Frontal cortex (tissue), 4 donors: ENCODE data around the gene CRYBA2. TPM values are rescaled to one million over a fixed set of nuclear protein-coding genes. Genes with fewer than 3 reads are reported as not detected.
A peak's percentile ranks its signal among the peaks of the same experiment; 100 is the strongest.

Experiments used
- DNase-seq, 2 donors: peaks; one replicate each; pipeline ENCODE4 v3.0.0; 2012; ENCODE audit warnings: low spot score in 2 of 2
- FAIRE-seq: peaks from 2 replicates; lab custom pipeline; 2012; peaks lifted over from hg19 to GRCh38; lab: Jason Lieb, UNC
- total RNA-seq: library from RNA; depleted of rRNA; stranded (reverse); fragments of >200 nt; gene quantifications from one replicate; pipeline ENCODE4 v1.2.3, GENCODE V29; 2014
- donor health status: control.
- donor health status: control.
- donor health status: control.

Gene CRYBA2
- total RNA-seq, 1 donor from 2014 or later, result not detected

DNA sequence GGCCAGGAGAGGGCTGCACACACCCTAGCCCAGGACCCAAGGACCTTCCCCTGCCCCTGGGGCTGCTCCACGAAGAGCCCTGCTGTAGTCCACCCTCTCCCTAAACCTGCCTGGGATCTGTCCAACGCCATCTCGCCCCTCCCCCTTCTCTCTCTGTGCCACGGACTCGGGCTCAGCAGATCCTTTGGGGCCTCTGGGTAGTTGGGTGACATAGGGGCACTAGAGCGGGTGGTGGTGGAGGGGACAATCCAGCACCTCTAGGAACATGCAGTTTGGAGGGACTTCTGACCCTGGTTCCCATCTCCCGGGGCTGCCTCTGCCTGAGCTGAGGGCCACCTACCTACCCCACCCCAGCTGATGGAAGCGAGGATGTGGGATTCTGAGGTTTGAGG, 7.3 kb upstream of the CRYBA2 start:
- FAIRE-seq (no peak), DNase-seq (no peak)

- DNase-seq (no peak), FAIRE-seq (no peak)
These were observed 6.8 kb upstream of the CRYBA2 start for GRCh38 chr2:218999881-219000568.

- FAIRE-seq (no peak), DNase-seq (no peak)
These were observed 6.0 kb upstream of the CRYBA2 start for GRCh38 chr2:218999021-218999880.

- DNase-seq, result no peak
- FAIRE-seq, result no peak
These were observed 5.3 kb upstream of the CRYBA2 start for GRCh38 chr2:218998414-218999002.

DNA sequence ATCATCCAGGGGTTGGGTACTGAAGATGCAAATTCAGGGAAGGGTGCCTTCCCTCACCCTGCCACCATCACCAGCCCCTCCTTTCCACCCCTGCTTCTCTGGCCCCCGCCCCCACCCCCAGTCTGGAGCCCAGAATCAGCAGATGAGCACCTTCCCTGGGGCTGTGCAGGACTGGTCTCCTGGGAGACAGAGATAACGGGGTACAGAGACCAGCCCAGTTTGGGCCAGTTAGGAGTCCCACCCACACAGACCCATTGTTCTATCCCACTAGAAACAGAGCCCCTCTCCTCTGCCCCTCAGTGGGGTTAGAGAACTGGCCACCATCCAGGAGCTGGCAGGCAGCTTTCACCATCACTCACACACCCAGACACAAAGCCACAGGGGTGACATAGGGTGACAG, 4.5 kb upstream of the CRYBA2 start:
- FAIRE-seq, result no peak
- DNase-seq, result no peak

DNA sequence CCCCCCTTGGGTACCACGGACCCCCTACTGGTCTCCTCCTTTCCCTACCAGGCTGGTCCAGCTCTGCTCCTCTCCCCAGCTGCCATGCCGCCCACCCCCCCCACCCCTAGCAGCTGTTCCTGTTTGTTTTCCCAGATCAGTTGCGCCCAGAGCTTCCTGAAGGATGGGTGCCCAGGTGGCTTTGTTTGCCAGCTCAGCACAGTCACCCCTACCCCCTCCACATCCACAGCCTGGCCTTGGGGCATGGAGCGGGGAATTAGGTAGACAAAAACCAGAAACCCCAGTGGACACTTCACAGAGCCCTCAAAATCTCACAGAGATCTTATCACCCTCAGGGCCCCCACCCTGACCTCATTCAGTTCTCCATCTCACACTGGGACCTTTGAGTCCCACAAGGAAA, 3.7 kb upstream of the CRYBA2 start:
- FAIRE-seq (no peak), DNase-seq (no peak)

DNA sequence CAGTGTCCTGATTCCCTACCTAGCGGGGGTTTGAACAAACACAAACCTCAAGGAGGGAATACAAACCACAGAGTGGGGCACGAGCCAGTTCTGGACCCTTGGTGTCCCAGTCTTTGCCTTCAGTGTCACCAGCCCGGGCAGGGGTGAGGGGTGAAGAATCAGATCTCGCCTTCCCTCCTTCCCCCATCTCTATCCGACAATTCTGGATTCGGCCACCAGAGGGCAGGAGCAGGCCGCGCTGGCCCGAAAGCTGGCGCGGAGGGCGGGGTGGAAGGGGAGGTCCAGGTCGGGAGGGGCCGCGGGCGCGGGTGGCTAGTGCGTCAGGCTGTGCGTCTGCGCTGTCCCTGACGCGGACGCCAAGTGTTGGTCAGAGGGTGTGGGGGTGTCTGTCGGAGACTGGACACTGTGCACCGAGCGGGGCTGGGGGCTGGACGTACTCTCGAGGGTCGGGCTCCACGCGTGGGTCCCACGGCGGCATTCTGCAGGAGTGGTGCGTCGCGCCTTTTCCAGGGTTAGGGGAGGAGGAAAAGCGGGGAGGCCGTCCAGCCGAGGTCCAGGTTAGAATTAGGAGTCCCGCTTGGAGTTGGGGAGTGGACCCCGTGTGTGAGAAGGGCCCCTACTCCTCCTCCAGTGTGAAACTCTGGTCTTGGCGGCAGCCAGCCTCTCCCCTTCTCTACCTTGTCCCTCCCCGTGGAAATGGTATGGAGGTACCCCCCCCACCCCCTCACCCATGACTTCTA, 2.9 kb upstream of the CRYBA2 start:
- DNase-seq, result peak; percentile 95 to 99
- FAIRE-seq, result no peak

GRCh38 chr2:218995561-218995960, 2.3 kb upstream of the CRYBA2 start:
- FAIRE-seq (no peak), DNase-seq (no peak)

DNA sequence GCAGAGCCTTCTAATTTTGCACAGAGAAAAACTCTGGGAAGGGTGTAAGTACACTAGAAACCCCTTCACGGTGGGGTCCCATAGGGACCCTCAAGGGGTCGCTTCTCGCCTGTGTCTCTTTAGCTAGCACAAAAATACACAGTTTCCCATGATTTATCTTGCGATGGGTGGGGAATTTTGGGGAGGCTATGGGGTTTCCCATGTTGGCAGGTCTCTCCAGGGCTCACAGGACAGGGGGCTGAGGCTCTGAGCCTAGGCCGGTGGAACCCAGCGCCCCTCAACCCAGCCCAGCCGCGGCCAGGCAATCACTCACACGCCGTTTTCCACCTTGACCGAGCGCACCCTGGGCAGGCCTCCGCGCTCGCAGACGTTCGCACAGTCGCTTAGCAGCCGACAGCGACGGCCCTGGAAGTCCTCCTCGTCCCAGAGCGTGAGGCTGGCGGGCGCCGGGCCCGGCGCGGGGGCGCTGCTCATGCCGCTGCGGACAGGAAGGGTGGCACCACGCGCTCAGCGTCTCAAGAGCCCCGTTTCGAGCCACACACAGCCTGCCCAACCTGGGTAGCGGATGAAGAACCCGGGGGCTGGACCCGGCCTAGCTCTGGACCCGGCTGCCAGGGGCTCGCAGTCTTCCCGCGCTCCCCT, 398 bp downstream of the CRYBA2 start:
- FAIRE-seq (no peak), DNase-seq (peak in 1 of 2 donors; percentile 24)

GRCh38 chr2:218992196-218992595, 1.0 kb downstream of the CRYBA2 start:
- DNase-seq (peak in 1 of 2 donors; percentile 17), FAIRE-seq (no peak)

DNA sequence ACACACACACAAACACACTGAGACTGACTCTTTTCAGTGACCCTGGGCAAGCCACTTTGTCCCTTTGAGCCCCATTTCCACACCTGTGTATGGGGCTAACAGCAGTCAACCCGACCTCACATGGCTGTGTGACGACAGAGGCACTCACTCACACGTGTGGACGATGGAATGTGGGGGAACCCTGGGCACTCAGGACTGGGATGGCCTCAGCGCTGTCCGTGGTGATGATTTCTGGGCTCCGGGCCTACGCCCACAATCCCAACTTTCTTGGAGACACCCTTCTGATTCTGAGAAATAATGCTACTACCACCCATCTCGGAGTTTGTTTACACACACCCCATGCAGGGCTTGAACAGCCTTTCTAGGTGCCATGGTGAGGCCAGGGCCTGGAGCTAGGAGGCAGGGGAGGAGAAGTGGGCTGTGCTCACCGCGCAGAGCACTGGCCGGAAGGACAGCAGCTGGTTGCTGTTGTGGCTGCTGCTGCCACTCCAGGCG, 1.5 kb downstream of the CRYBA2 start:
- FAIRE-seq, result no peak
- peak in 1 of 2 donors; percentile 23 for DNase-seq

- no peak for DNase-seq
- no peak for FAIRE-seq
These were observed 2.6 kb downstream of the CRYBA2 start for GRCh38 chr2:218990612-218991011.

GRCh38 chr2:218990052-218990451, 3.2 kb downstream of the CRYBA2 start:
- FAIRE-seq (no peak), DNase-seq (no peak)

DNA sequence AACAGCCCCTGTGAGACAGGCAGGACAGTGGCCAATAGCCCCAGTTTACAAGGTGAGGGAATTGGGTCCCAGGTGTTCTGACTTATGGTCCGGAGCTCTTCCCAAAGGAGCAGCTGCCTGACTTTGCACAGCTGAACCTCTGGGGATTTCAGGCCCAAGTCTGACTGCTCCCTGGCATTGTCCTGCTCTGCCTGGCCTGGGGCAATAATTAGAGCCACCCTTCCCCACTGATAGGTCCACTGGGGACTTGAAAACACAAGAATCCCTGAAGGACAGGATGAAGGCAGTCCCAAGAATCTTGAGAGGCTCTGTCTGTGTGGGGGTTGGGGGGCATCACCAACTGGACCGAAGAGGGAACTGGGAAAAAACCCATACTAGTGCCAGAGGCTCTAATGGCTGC, 4.6 kb downstream of the CRYBA2 start:
- FAIRE-seq (no peak), DNase-seq (no peak)

DNA sequence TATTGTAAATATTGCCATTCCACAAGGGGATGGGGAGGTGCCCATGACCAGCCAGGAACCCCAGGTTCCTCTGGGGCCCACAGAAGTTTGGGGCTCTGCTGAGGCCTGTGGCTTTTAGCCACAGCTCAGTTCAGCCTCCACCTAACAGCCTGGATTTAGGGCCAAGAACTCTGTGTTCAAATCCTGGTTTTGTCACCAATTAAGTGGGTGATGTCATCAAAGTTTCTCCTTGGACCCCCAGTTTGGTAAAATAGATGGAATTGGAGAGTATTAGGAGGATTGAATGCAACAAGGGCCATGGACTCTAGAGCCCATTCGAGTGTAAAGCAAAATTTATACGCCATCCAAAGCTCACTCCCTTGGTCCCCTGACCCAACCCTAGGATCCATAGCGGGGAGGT, 5.1 kb downstream of the CRYBA2 start:
- DNase-seq (no peak), FAIRE-seq (no peak)

GRCh38 chr2:218986148-218986761, 7.0 kb downstream of the CRYBA2 start:
- DNase-seq, result peak in 1 of 2 donors; percentile 13
- FAIRE-seq, result no peak

DNA sequence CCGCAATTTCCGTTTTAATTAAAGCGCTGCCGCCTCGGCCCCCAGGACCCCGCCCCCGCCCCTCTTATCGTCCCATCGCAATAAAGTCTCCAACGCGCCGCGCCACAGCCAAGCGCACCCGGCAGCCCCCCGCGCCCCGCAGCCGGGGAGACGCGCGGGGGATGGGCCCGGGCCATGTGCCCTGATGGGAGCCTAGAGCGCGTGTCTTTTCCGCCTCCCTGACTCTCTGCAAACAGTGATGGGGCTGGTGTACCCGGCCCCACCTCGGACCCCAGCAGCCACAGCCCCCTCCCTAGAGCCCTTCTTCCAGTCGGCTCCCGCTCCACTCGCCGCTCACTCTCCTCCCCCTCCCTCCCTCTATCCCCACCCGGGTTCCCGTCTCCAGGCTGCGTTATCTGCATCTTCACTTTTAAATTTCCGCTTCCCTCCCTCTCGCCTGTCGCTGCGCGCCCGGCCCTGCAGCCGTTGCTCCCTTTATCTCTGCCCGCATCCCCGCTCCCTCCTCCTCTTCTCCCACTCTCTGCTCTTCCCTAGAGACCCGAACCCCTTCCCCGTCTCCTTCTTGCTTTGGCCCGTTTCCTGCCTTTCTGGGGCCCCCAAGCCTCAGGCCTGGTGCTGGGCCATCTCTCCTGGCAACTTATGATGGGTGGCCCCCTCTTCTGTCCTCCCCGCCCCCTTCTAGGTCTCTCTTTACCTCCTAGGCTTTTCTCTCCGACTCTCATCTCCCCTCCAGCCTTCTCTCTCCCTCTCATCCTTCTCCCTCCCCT, 7.7 kb downstream of the CRYBA2 start:
- FAIRE-seq, result no peak

GRCh38 chr2:218985021-218985324, 8.2 kb downstream of the CRYBA2 start, which contains the start of gene FEV:
Gene FEV (minus strand): TSS chr2:218985184. CDS start chr2:218985075, 109 bp downstream.
- DNase-seq (peak in 1 of 2 donors; percentile 17), FAIRE-seq (no peak)

More for the DNA sequence above, 7.7 kb downstream of the CRYBA2 start:
- DNase-seq, result peak in 1 of 2 donors; percentile 15
